Measurements from ENCODE around the gene NES.

GRCh38 chr1:156656806-156657740 is 20.1 kb downstream of the NES start:
- TF ChIP-seq ZBTB7A (IDR thresholded peaks at IDR 0.05; ENCODE audit: low read depth) = no peak
- TF ChIP-seq TCF12 (IDR thresholded peaks at IDR 0.05; ENCODE audit: low read depth) = no peak

Data from Ishikawa (cell line).